HG03520 (cell line): ENCODE data around the gene C4A.
"Not testable (repeated sequence)": the region's sequence is repeated elsewhere in the genome, so short reads cannot be mapped to it uniquely, and the experiment has no call there.

Experiments used
- ATAC-seq: cut with Tn5 transposase; IDR thresholded peaks from one replicate; pipeline ENCODE4 v1.9.1; 2021; ENCODE audit warnings: mild to moderate bottlenecking, moderate library complexity; ENCODE audit not compliant: unreplicated experiment

The C4A gene

GRCh38 chr6:31978831-31979230 lies 3.0 kb upstream of the C4A start:
- no peak for ATAC-seq

- no peak for ATAC-seq
Observed at GRCh38 chr6:31979238-31979898, 2.5 kb upstream of the C4A start.

GRCh38 chr6:31980195-31980876 lies 1.5 kb upstream of the C4A start:
- ATAC-seq = not testable (repeated sequence)

- ATAC-seq = not testable (repeated sequence)
Observed at GRCh38 chr6:31980998-31981397, 859 bp upstream of the C4A start.

- ATAC-seq = not testable (repeated sequence)
Observed at GRCh38 chr6:31989363-31989762, 7.5 kb downstream of the C4A start.

- not testable (repeated sequence) for ATAC-seq
Observed at GRCh38 chr6:31994421-31994820, 12.6 kb downstream of the C4A start.

GRCh38 chr6:31996385-31996784 lies 14.5 kb downstream of the C4A start:
- ATAC-seq = not testable (repeated sequence)

- not testable (repeated sequence) for ATAC-seq
Observed at GRCh38 chr6:32002546-32003268, 20.9 kb downstream of the C4A start.

- not testable (repeated sequence) for ATAC-seq
Observed at GRCh38 chr6:32003301-32003700, 21.4 kb downstream of the C4A start.

- ATAC-seq = not testable (repeated sequence)
Observed at GRCh38 chr6:32004393-32004792, 22.5 kb downstream of the C4A start.

GRCh38 chr6:32004864-32005537 lies 23.1 kb downstream of the C4A start:
- ATAC-seq = not testable (repeated sequence)

- ATAC-seq = not testable (repeated sequence)
Observed at GRCh38 chr6:32005538-32005880, 23.7 kb downstream of the C4A start.

- not testable (repeated sequence) for ATAC-seq
Observed at GRCh38 chr6:32005991-32006529, 24.2 kb downstream of the C4A start.

- ATAC-seq = not testable (repeated sequence)
Observed at GRCh38 chr6:32007086-32007485, 25.2 kb downstream of the C4A start.

GRCh38 chr6:32008037-32008436 lies 26.2 kb downstream of the C4A start:
- ATAC-seq = not testable (repeated sequence)

GRCh38 chr6:32008616-32009015 lies 26.8 kb downstream of the C4A start:
- not testable (repeated sequence) for ATAC-seq

GRCh38 chr6:32009537-32009936 lies 27.7 kb downstream of the C4A start:
- ATAC-seq = not testable (repeated sequence)

GRCh38 chr6:32010856-32011530 lies 29.1 kb downstream of the C4A start:
- not testable (repeated sequence) for ATAC-seq

- ATAC-seq = not testable (repeated sequence)
Observed at GRCh38 chr6:32012941-32013617, 31.2 kb downstream of the C4A start.

- not testable (repeated sequence) for ATAC-seq
Observed at GRCh38 chr6:32013738-32014137, 31.9 kb downstream of the C4A start.
